A673 (cell line): Measurements from ENCODE around the gene ATP8B4. TPM values are rescaled to one million over a fixed set of nuclear protein-coding genes. Genes with fewer than 3 reads are reported as not detected.

ENCODE experiments used
- BruUV-seq: library from RNA; stranded (reverse); fragments of 400-500 nt; replicated peaks from 2 replicates; lab custom pipeline; 2021; lab: Mats Ljungman, UMichigan
- CTCF ChIA-PET: fragments of 300-600 bp; sonication (Branson Sonifier 250); formaldehyde crosslinking; loops from one replicate; lab custom pipeline; 2022; ENCODE audit warnings: antibody characterized with exemption; lab: Charles Lee
- POLR2A ChIA-PET: fragments of 300-600 bp; sonication (Branson Sonifier 250); formaldehyde crosslinking; loops from one replicate; lab custom pipeline; 2022; ENCODE audit warnings: antibody characterized with exemption; ENCODE audit not compliant: low non-redundant PET; lab: Charles Lee
- DNase-seq: peaks from one replicate; pipeline ENCODE4 v3.0.0-alpha.2; 2015; ENCODE audit warnings: low spot score
- H3K27ac ChIP-seq: fragments of 200-600 bp; sonication (generic); 2 replicates; pipeline ENCODE4 v1.5.1; 2016; ENCODE audit warnings: mixed run types, low read depth, mild to moderate bottlenecking, mixed read lengths, antibody characterized with exemption, low read length; ENCODE audit not compliant: poor library complexity, severe bottlenecking
- H3K27me3 ChIP-seq: fragments of 200-600 bp; sonication (generic); replicated peaks from 2 replicates; pipeline ENCODE4 v1.6.1; 2017; ENCODE audit warnings: mixed run types, low read depth, mild to moderate bottlenecking, mixed read lengths, antibody characterized with exemption, low read length; ENCODE audit not compliant: insufficient read depth, poor library complexity
- H3K36me3 ChIP-seq: fragments of 200-600 bp; sonication (generic); 2 replicates; pipeline ENCODE4 v1.6.1; 2016; ENCODE audit warnings: mixed run types, mild to moderate bottlenecking, mixed read lengths, antibody characterized with exemption, low read length; ENCODE audit not compliant: insufficient read depth, poor library complexity, severe bottlenecking
- H3K4me1 ChIP-seq: fragments of 200-600 bp; sonication (generic); 2 replicates; pipeline ENCODE4 v1.6.1; 2017; ENCODE audit warnings: mixed run types, mild to moderate bottlenecking, mixed read lengths, antibody characterized with exemption, low read length; ENCODE audit not compliant: insufficient read depth, poor library complexity, severe bottlenecking
- H3K4me3 ChIP-seq: fragments of 200-600 bp; sonication (generic); 2 replicates; pipeline ENCODE4 v1.5.1; 2016; ENCODE audit warnings: low read depth, mixed run types, mild to moderate bottlenecking, mixed read lengths, low read length; ENCODE audit not compliant: poor library complexity, severe bottlenecking
- H3K9me3 ChIP-seq: fragments of 200-600 bp; sonication (generic); 2 replicates; pipeline ENCODE4 v1.6.1; 2016; ENCODE audit warnings: mixed run types, low read depth, mild to moderate bottlenecking, mixed read lengths, antibody characterized with exemption, low read length; ENCODE audit not compliant: poor library complexity, severe bottlenecking
- CTCF ChIP-seq: fragments of 300-800, 200-600 bp; sonication (generic); conservative IDR thresholded peaks from 2 replicates; pipeline ENCODE4 v1.5.1; 2017; ENCODE audit warnings: low read depth, mild to moderate bottlenecking, antibody characterized with exemption, low read length, moderate library complexity, mixed read lengths
- EZH2 ChIP-seq: fragments of 200-600 bp; sonication (generic); IDR thresholded peaks from 2 replicates; pipeline ENCODE4 v1.6.1; 2017; ENCODE audit warnings: borderline replicate concordance, low read depth, mild to moderate bottlenecking, mixed read lengths, antibody characterized with exemption, low read length; ENCODE audit not compliant: poor library complexity, severe bottlenecking
- intact Hi-C: fragments of 100-400 bp; cut with micrococcal nuclease; formaldehyde crosslinking; loops from one replicate; pipeline ENCODE4 v1.10.0; 2022; ENCODE audit not compliant: unreplicated experiment
- total RNA-seq: library from RNA; stranded (reverse); gene quantifications from 2 replicates; pipeline ENCODE4 v1.2.3, GENCODE V29; 2021

Gene ATP8B4
- total RNA-seq, 1 experiment from 2014 or later = 0.30 TPM

- intact Hi-C loops = no loop called here
- ChIA-PET CTCF (no interaction called here), POLR2A (no interaction called here)
- Histone ChIP-seq H3K9me3 (no peaks in the 10 kb centered on the region), H3K27ac (no peak overlapping the region), H3K4me1 (no peaks in the 10 kb centered on the region), H3K27me3 (no peaks in the 10 kb centered on the region), H3K36me3 (no peaks in the 10 kb centered on the region), H3K4me3 (no peak overlapping the region)
- no peak for DNase-seq
- BruUV-seq = no TSS peak
- no peak for TF ChIP-seq CTCF
- TF ChIP-seq EZH2 = no peak
Measured at GRCh38 chr15:49988766-49989165, 130.3 kb downstream of the ATP8B4 start.

- intact Hi-C loops = no loop called here
- no TSS peak for BruUV-seq
- no peak for TF ChIP-seq EZH2
- no peak for TF ChIP-seq CTCF
- Histone ChIP-seq H3K36me3 (no peaks in the 10 kb centered on the region), H3K27me3 (no peaks in the 10 kb centered on the region), H3K9me3 (no peaks in the 10 kb centered on the region), H3K4me3 (no peak overlapping the region), H3K4me1 (no peaks in the 10 kb centered on the region), H3K27ac (no peak overlapping the region)
- ChIA-PET CTCF (no interaction called here), POLR2A (no interaction called here)
- no peak for DNase-seq
Measured at GRCh38 chr15:49987896-49988295, 131.1 kb downstream of the ATP8B4 start.

GRCh38 chr15:49987198-49987785, 131.7 kb downstream of the ATP8B4 start:
- Histone ChIP-seq H3K27me3 (no peaks in the 10 kb centered on the region), H3K9me3 (no peaks in the 10 kb centered on the region), H3K27ac (no peak overlapping the region), H3K4me1 (no peaks in the 10 kb centered on the region), H3K36me3 (no peaks in the 10 kb centered on the region), H3K4me3 (no peak overlapping the region)
- BruUV-seq = no TSS peak
- intact Hi-C loops = no loop called here
- POLR2A ChIA-PET = no interaction called here
- no peak for TF ChIP-seq CTCF
- TF ChIP-seq EZH2 = no peak
- no peak for DNase-seq
- CTCF ChIA-PET = no interaction called here
